ENCODE data around the gene FOXP1.
A peak's percentile ranks its signal among the peaks of the same experiment; 100 is the strongest.

The FOXP1 gene

DNA sequence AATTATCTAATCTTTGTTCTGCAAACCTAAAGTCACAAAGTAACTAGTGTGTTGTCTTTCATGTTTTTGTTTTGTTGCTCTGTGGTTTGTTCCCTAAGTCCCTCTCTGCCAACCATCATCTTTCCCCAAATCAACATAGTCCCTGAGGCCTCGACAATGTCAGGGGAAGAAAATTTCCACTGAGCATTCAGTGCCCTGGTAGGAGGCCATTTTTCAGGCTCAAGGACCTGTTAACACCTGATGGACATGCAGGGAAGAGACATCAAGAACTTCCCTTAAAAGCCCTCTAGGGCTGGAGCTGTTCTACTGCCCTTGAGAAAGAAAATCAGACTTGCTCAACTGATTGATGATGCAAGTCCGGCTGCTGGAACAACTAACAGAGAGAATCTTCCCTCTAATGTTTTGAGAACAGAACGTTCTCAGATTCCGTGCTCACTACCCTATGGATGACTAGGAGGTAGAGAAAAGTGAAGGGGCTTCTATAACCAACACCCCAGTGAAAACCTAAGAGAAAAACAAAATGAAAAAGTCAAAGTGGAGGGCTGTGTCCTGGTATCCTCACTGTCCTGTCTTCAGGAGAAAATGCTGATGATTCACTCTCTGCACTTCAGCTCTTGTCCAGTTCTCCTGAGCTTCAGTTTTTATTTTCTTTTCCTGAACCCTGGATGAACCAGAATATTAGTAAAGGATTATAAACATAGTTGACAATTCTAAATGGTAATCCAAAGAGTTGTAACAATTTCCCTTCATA is 373.1 kb downstream of the FOXP1 start:
- DNase-seq (ENCODE audit: low read depth), result peak; percentile 61

DNA sequence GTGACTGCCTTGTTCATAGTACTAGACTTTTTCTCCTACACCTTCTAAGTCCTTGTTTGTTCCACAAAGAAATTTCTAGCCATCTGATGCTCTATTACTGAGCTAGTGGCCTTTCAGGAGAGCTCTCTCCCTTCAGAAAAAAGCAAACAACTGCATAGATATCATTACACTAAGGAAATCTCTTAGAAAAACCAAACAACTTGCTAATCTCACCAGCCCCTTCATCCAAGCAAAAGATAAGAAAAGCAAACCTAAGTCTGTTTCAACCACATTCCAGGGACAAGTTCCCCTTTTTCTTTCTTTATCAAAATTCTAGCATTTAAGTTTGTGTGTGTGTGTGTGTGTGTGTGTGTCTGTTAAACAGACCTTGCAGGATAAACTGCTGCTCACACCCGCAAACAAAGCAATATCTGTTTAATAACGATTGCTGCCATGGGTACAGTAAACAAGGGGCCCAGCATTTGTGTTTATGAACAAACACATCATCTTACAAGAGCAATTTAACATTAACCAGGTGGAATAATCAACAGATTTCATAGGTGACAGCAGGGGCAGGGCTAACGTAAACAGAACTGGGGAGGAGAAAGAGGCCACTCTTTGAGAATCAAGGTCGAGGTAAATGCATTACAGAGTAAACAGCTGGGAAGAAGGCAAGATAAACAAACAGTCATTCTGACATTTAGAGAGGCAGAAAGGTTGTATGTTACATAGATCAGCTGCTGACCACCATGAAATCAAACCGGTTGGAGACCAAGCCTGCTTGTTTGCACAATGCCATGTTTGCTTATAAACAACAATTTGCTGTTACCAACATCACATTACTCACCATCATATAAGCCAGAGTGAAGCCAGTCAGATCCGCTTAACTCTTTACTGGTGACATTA is 375.1 kb downstream of the FOXP1 start:
- no peak for DNase-seq (ENCODE audit: low read depth)

DNA sequence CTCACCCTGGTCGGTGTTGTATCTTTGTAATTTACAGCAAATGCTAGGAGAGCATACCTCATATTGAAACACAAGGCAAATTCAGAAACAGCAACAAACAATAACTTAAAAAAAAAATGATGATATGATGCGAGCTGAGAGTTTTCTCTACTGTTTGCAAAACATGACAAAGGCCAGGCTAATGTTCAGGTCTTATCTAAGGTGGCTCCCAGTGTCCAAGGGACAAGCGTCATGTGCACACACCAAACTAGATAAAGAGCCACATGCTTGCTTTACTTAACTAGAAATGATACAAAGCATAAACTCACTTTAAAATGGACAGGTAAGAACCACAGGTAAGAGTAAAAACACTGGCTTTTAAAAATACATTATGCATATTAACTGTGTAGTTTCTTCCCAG is 375.9 kb downstream of the FOXP1 start:
- DNase-seq (ENCODE audit: low read depth), result no peak

DNA sequence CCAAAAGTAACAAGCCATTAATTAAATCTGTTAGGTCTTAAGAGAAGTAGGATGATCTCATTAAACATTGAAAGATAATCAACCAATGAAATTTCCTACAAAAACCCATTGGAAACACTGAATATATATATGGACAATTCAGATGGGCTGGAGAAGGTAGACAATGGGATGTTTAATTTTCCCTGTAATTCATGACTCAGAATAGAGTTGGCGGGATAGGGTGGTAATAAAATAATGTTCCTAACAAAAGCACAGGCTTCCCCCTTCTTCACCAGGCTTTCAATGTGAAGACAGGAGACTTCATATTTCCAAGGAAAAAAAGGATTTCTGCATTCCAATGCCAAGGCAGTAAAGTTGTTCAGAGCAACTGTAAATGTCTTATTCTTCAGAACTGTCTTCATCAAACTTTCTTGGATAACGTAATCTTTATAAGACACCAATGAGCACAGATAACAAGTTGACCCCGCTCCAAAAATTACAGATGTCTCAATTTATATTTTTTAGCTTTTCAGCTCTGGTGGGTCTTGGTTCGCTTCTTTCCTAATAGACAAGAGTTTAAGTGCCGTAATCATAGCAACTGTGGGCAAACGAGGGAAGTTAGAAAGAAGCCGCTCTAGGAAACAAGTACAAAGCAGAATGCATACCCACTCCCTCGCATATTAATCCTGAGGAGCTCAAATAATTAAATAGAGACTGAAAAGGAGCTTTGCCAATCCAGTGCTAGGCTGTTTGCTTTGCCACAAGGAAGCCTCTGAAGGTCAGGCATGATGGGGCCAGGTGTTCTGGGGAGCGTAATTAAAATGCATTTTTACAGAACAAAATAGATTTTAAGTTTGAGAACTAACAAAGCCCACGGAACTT is 377.0 kb downstream of the FOXP1 start:
- no peak for DNase-seq (ENCODE audit: low read depth)

DNA sequence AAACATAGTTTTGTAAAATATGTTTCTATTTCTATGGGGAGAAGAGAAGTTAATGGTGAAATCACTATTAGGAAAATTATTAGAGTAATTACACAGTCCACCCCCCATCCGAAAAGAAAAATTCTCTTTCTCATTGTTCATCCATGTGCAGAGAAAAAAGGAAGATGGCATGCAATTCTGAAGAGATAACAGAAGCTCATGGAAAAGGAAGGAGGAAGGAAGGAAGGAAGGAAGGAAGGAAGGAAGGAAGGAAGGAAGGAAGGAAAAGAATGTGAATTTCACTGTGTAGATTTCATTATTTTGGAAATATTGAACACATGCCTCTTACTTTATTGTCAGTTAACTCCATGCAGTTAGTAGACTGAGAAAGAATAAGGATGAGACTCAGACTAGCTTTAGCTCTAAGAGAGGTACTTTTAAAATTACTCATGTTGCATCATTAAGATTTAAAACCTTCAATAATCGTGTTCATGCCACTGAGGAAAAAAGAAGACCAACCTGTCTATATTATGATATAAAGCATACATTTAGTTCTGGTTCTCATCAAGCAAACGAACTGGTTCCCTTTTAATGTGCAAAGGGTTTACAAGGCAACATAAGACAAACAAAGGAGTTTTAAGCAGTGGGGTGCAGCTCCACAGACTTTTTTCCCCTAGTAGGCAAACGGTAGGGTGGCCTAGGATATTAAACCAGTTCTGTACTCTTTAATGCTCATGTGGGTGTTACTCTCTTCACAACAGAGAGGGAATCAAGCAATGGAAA is 379.6 kb downstream of the FOXP1 start:
- DNase-seq (ENCODE audit: low read depth), result no peak

DNA sequence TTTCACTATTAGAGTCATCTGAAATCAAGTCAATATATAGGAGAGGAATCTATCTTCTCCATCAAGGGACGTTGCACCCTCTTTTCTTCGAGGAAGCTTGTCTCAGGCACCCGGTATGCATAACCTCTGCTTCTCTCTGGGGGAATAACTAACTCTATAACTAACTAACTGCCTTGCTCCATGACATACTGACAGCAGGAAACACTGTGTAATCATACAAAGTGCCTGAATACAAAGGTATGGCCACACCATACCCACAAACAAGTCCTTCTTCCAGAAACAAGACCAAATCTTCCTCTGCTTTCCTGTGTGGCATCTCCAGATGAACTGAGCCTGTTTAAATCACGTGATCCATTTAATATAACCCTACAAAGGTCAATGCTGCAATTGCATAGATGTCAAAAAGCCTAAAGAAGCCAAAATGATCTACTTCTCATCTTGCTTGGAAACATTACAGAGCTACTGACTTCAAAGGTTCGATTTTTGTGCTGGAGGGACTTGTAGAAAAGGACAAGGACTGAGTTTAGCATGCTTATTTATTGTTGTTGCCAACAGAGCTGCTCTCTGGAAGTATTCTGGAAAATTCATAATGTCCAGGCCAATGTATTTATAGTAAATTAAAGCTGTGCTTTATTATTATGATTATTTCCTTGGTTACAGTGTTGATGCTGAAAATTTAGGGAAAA is 380.5 kb downstream of the FOXP1 start:
- DNase-seq (ENCODE audit: low read depth), result no peak

DNA sequence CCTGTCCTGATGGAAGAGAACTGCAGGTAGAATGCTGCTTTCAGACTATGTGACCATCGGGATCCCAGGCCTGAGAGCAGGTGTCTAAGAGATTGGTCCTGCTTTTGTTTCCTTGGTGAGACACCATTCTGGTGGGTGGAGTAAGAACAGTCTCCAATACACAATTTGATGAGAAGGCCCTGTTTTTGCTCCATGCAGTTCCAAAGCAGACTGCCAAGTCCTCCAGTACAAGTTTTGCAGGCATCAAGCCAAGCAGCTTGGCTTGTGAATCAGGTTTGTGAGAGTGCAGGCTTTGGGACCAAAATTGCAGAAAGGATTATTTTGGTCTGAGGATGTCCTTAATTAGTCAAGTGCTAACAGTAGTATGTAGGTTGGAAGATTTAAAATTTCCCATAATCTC is 381.6 kb downstream of the FOXP1 start:
- DNase-seq (ENCODE audit: low read depth), result peak; percentile 89

DNA sequence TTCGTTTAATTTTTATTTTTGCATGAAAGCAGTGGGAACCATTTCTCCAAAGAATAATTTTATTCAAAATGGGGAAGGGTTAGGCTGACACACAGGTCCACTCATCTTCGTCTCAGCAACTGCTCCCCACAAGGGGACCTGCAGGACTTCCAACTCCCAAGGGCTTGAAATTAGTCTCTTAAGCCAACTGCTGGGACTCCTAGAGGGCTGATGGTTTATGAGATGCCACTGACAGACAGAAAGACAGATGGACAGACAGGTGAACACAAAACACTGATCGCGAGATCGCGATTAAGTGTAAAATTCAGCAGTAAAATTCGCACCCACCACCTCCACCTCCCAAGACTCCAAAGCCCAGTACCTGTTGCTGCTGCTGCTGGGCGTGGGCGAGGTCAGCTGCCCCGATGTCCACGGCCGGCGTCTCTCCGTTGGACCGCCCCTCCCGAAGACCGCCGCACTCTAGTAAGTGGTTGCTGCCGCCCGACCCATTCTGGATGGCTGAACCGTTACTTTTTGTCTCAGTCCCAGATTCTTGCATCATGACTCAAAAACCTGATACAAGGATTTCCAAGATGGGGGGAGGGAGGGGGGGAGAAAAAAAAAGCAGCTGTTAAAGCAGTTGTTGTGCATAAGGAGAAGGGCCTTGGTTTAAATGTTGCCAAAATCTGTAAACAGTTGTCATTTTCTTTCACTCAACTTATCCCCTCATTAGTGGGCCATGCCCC is 385.5 kb downstream of the FOXP1 start:
- no peak for DNase-seq (ENCODE audit: low read depth)

DNA sequence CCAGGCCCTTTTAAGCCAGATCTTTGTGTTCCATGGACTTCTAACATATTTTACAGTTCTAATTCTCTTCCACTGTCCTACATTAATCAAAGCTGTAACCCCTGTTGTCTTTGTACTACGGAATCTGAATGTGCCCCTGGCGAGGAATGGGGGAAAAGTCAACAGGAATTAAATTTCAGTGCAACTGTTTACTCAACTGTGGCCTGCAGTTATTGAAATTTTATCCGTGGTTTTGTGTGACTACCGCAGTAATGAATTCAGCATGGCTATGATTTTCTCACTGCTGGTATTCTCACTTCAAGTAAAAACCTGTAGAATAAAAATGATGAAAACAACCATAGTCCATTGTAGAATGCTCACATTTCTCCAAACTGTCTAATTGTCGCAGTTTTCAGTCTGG is 388.0 kb downstream of the FOXP1 start:
- peak; percentile 45 for DNase-seq (ENCODE audit: low read depth)

DNA sequence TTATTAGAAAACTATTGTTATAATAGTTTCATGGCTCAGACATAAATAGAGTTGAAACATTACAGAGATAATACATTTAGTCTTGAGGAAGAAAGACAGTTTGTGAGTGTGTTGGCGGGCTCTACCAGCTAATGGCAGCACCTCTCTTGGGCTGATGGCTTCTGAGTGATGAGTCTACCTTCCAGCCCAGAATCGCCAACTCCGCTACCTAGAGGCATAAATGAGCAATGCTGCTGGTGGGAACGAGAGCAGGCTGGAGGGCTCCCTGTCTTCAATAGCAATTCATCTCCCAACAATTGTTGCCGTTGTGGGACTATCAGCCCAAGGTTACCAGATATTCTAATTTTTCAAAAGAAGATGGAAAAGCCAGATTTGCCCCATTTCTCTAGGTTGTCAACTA is 388.7 kb downstream of the FOXP1 start:
- DNase-seq (ENCODE audit: low read depth), result no peak

DNA sequence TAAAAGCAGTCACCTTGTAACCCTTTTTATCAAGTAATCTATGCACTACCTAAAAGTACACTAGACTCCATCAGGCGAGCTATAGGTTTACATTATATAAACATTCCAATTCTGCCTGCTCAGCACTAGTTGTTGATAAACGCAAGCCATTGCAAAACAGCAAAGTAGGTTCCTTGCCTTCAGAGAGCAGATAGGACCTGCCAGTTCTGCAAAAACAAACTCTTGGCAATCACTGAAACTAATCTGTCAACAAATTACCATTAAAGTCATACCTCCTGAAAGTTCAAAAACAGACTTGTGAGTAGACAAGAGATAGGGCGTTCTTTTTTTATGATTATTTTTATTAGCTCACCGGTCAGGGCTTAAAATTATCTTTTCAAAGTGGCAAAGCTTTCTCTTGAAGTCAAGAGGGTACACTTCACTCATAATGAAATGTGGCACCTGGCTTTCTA is 392.5 kb downstream of the FOXP1 start:
- no peak for DNase-seq (ENCODE audit: low read depth)

DNA sequence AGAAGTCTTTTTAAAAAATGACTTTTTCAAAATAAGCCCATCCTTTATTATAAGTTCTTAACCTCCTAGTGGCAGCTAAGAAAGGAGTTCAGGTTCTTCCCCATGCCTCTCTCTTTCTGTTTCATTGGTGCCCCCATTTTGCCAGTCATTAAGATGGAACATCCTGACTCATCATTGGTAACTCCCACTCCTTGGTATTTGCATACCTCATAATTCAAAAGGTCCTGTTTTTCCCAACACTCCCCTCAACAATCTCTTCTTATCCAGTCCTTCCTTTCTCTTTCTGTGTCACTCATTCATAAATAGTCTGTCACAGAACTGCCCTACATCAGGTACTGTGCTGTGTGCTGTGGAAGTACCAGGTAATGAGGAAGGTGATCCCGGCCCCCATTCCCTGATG is 394.0 kb downstream of the FOXP1 start:
- DNase-seq (ENCODE audit: low read depth), result no peak

DNA sequence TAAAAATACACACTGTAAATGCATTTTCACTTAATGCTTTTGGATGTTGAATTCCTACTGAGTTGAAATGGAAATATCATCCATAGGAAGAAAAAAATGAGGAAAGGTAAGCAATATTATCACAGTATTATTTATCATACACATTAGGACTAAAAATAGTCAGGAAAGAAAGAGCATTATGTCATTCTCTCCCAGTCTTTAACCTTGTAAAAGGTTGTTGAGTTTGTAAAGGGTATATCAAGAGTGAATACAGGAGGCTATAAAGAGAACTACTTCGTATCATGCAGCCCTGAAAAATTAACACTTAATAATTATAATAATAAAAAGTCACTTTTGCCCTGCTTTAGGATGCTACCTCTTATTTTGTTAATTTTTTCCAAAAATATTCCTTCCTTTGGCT is 395.8 kb downstream of the FOXP1 start:
- DNase-seq (ENCODE audit: low read depth), result no peak

DNA sequence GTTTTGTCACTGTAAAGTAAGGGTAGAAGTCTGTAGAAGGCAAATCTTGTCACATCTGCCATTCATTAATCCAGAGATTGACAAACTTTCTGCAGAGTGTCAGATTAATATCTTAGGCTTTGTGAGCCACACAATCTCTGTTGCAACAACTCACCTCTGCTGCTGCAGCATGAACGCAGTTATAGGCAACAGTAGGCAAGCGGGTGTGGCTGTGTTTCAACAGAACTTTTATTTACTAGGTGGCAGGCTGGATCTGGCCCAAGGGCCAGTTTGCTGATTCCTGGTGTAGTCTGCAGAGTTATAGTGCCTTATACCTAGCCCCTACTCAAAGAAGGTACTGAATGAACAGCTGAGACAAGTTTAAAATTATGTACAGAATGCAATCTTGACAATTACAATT is 396.7 kb downstream of the FOXP1 start:
- no peak for DNase-seq (ENCODE audit: low read depth)

DNA sequence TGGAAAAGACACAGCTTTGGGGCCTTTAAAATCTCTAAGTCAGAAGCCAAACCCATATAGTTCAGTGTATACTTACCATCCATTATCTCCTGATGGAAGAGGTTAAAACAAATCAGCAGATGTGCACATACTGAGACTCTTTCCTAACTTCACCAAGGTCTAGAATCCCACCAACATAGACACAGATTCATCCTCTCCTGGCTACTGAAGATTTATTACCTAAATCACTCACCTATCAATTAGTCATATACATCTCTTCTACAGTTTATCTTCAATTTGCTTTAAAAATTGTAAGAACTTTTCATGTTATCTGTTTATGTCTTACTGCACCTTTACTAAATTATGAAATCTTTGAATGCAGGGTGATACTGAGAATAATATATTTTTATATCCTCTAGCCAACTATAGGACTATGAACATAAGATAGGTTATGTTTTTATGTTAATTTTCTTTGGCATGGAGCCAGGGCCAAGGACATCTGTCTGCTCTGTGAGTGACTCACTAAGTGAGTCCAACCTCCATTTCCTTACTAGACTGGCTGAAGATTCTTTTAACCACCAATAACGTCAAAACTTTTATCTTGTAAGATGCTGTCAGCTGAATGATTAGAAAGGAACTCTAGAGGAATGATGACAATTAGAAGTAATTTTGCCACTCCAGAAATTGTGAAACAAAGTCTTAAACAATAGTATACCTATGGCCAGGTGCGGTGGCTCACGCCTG is 397.6 kb downstream of the FOXP1 start:
- no peak for DNase-seq (ENCODE audit: low read depth)

DNA sequence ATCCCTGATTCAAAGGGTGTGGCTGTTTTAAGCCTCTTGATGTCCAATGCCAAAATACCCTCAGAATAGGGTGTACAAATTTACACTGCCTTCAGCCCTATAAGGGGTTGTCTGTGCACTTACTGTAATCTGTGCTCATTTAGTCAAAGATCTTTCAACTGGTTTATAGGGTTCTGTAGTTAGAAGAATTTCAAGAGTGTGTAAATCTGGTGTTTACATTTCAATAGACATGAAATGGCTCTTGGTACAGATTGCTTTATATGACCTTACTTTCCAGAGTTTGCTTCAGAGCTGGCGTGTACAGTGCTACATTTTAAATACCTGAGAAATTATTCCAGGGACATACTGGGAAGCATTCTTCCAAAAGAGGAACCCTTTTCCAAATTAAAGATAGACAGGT is 399.3 kb downstream of the FOXP1 start:
- no peak for DNase-seq (ENCODE audit: low read depth)

DNA sequence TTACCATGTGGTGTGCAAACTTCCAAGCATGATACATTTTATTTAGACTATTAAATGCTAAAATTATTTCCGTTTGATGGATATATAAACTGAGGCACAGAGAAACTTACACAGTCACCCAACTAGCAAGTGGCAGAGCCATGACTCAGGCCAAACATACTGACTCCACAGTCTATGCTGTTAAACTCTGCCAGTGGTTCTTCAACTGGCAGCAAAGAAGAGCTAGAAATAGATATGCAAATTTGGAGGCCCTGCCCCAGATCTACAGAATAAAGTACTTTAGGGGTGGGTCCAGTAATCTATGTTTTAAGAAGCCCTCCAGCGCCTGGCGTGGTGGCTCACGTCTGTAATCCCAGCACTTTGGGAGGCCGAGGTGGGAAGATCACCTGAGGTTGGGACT is 400.0 kb downstream of the FOXP1 start:
- DNase-seq (ENCODE audit: low read depth), result no peak

DNA sequence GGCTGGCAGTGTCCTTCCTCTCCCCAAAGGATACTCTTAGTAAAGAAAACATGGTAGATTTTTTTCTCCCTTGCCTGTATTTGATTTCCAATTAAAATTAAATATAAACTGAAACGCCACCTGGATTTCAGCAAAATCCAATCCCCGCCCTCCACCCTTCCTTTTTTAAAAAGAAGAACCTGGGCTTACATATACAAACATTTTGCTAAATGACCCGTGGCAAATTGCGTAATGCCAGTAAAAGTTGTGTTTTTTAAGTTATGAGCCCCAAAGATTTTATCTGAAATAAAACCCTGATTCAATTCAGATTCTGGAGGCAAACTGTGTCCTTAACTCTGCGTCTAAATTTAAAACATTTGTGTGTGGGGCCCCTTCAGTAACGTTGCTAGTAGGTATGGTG is 403.0 kb downstream of the FOXP1 start:
- no peak for DNase-seq (ENCODE audit: low read depth)

DNA sequence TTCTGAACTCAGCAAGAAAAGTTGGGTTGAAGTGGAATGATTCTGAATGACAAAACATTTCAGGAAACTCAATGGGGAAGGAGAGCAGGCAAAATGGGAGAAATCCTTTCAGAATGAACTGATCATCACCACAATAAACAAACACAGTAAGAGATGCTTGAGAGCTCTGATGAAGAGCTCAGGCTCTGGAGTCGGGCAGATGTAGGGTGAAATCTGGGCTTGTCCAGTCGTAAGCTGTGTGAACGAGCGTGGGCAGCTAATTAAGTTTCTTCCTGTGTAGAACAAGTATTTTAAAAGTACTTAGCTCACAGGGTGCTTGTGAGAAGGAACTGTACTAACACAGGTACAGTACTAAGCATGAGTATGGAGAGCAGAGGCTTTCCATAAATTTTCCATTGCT is 406.2 kb downstream of the FOXP1 start:
- DNase-seq (ENCODE audit: low read depth), result no peak

DNA sequence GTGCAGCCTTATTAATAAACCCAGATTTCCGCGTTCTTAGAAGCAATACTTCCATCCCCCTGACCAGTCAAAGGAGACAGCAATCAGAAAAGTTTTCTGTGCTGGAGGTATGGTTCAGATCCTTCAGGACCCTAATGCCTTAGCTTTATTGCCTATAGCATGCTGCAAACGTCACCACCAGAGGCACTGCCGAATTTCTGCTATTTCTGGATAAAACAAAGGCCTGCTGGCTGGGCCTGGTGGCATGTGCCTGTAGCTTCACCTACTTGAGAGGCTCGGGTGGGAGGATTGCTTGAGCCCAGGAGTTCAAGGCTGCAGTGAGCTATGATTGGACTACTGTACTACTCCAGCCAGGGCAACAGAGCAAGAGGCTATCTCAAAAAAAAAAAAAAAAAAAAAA is 407.2 kb downstream of the FOXP1 start:
- no peak for DNase-seq (ENCODE audit: low read depth)

All from stromal cell of bone marrow (primary cell).